PC-3 (cell line): ENCODE results near the gene DNAJC3. TPM values are rescaled to one million over a fixed set of nuclear protein-coding genes. Genes with fewer than 3 reads are reported as not detected.

ENCODE experiments used
- ATAC-seq: fragments of 200-7000 bp; cut with Tn5 transposase; 2 replicates; pipeline ENCODE4 v1.9.1; 2020; ENCODE audit warnings: mild to moderate bottlenecking, moderate library complexity
- BruUV-seq: library from RNA; stranded (reverse); fragments of 400-500 nt; replicated peaks from 2 replicates; lab custom pipeline; 2021; lab: Mats Ljungman, UMichigan
- CTCF ChIA-PET: fragments of 300-600 bp; sonication (Branson Sonifier 250); formaldehyde crosslinking; loops from one replicate; lab custom pipeline; 2022; ENCODE audit warnings: antibody characterized with exemption; lab: Charles Lee
- POLR2A ChIA-PET: fragments of 300-600 bp; sonication (Branson Sonifier 250); formaldehyde crosslinking; loops from one replicate; lab custom pipeline; 2022; ENCODE audit warnings: antibody characterized with exemption; ENCODE audit not compliant: unreplicated experiment; lab: Charles Lee
- DNase-seq: peaks from one replicate; pipeline ENCODE4 v3.0.0-alpha.2; 2015
- H2AFZ ChIP-seq: fragments of 300-600 bp; sonication (generic); 2 replicates; pipeline ENCODE4 v1.6.0; 2016; ENCODE audit warnings: antibody characterized with exemption, low read length
- H3F3A ChIP-seq: fragments of 300-600 bp; sonication (generic); one replicate; pipeline ENCODE4 v1.6.0; 2017; ENCODE audit warnings: antibody characterized with exemption, low read length, control low read depth, mild to moderate bottlenecking; ENCODE audit not compliant: unreplicated experiment
- H3K27ac ChIP-seq: fragments of 300-600 bp; sonication (generic); 2 replicates; pipeline ENCODE4 v1.5.1; 2016; ENCODE audit warnings: mild to moderate bottlenecking, low read length
- H3K27me3 ChIP-seq: fragments of 300-600 bp; sonication (generic); 2 replicates; pipeline ENCODE4 v1.6.1; 2016; ENCODE audit warnings: low read length, mixed read lengths
- H3K36me3 ChIP-seq: fragments of 300-600 bp; sonication (generic); 2 replicates; pipeline ENCODE4 v1.6.1; 2016; ENCODE audit warnings: low read depth, mixed run types, low read length, mixed read lengths
- H3K4me1 ChIP-seq: fragments of 300-600 bp; sonication (generic); 2 replicates; pipeline ENCODE4 v1.5.1; 2016; ENCODE audit warnings: low read length; ENCODE audit not compliant: insufficient read depth
- H3K4me2 ChIP-seq: fragments of 300-600 bp; sonication (generic); 2 replicates; pipeline ENCODE4 v1.6.0; 2016; ENCODE audit warnings: low read length
- H3K4me3 ChIP-seq: fragments of 300-600 bp; sonication (generic); 2 replicates; pipeline ENCODE4 v1.5.1; 2016; ENCODE audit warnings: mild to moderate bottlenecking, low read length, mixed read lengths
- H3K79me2 ChIP-seq: fragments of 300-600 bp; sonication (generic); 2 replicates; pipeline ENCODE4 v1.6.1; 2017; ENCODE audit warnings: low read length, mixed read lengths
- H3K9ac ChIP-seq: fragments of 300-600 bp; sonication (generic); 2 replicates; pipeline ENCODE4 v1.6.0; 2016; ENCODE audit warnings: mild to moderate bottlenecking, low read length
- H3K9me2 ChIP-seq: fragments of 300-600 bp; sonication (generic); replicated peaks from 2 replicates; pipeline ENCODE4 v1.6.1; 2016; ENCODE audit warnings: mixed run types, low read length, mixed read lengths
- H3K9me3 ChIP-seq: fragments of 300-600 bp; sonication (generic); 2 replicates; pipeline ENCODE4 v1.6.1; 2016; ENCODE audit warnings: low read length, mixed read lengths
- H4K20me1 ChIP-seq: fragments of 300-600 bp; sonication (generic); 2 replicates; pipeline ENCODE4 v1.6.1; 2016; ENCODE audit warnings: low read length, mixed read lengths
- CTCF ChIP-seq: fragments of 300-600 bp; sonication (generic); conservative IDR thresholded peaks from 2 replicates; pipeline ENCODE4 v1.5.1; 2017; ENCODE audit warnings: antibody characterized with exemption, low read depth, mild to moderate bottlenecking, low read length
- EZH2 ChIP-seq: fragments of 300-600 bp; sonication (generic); IDR thresholded peaks from one replicate; pipeline ENCODE4 v1.6.1; 2017; ENCODE audit warnings: antibody characterized with exemption, mild to moderate bottlenecking, low read length; ENCODE audit not compliant: unreplicated experiment
- EZH2phosphoT487 ChIP-seq: fragments of 300-600 bp; sonication (generic); IDR thresholded peaks from 2 replicates; pipeline ENCODE4 v1.6.1; 2018; ENCODE audit warnings: mild to moderate bottlenecking, antibody characterized with exemption, low read length, borderline replicate concordance
- intact Hi-C: fragments of 100-400 bp; cut with micrococcal nuclease; formaldehyde crosslinking; loops from 2 replicates; pipeline ENCODE4 v1.9.0; 2023
- total RNA-seq: library from RNA; depleted of rRNA; stranded (reverse); fragments of >200 nt; gene quantifications from 2 replicates; pipeline ENCODE4 v1.2.3, GENCODE V29; 2014

The DNAJC3 gene
- total RNA-seq, 1 experiment from 2014 or later: 20.5 TPM

GRCh38 chr13:95716231-95716630, 39.3 kb downstream of the DNAJC3 start:
- POLR2A ChIA-PET: no interaction called here
- Histone ChIP-seq H3K27me3 (no peaks in the 10 kb centered on the region), H3K4me2 (no peak overlapping the region), H3K4me1 (peaks cover 19% of the 10 kb centered on the region), H3K9ac (no peak overlapping the region), H3K9me3 (no peaks in the 10 kb centered on the region), H3K9me2 (no peaks in the 10 kb centered on the region), H3K79me2 (peaks cover 15% of the 10 kb centered on the region), H3K27ac (no peak overlapping the region), H3K4me3 (no peak overlapping the region), H2AFZ (no peak overlapping the region), H3K36me3 (peaks cover 23% of the 10 kb centered on the region), H3F3A (peaks cover 3% of the 10 kb centered on the region), H4K20me1 (no peaks in the 10 kb centered on the region)
- intact Hi-C loops: no loop called here
- BruUV-seq: no TSS peak
- TF ChIP-seq EZH2phosphoT487 (no peak), CTCF (no peak), EZH2 (no peak)
- CTCF ChIA-PET: no interaction called here
- no peak for DNase-seq
- ATAC-seq: no peak

GRCh38 chr13:95722241-95722640, 45.3 kb downstream of the DNAJC3 start:
- no peak for DNase-seq
- H3K79me2 ChIP-seq: peaks cover 6% of the 10 kb centered on the region; the same call in 1 of the 2 replicates
- ChIA-PET CTCF (no interaction called here), POLR2A (no interaction called here)
- no peaks in the 10 kb centered on the region for H4K20me1 ChIP-seq
- H3K4me2 ChIP-seq: no peak overlapping the region
- no peak overlapping the region for H3K4me3 ChIP-seq
- ATAC-seq: no peak
- no peaks in the 10 kb centered on the region for H3F3A ChIP-seq
- BruUV-seq: no TSS peak
- H2AFZ ChIP-seq: no peak overlapping the region
- H3K36me3 ChIP-seq: no peaks in the 10 kb centered on the region; the same call in 1 of the 2 replicates
- intact Hi-C loops: no loop called here
- no peak overlapping the region for H3K27ac ChIP-seq
- TF ChIP-seq CTCF: no peak
- no peaks in the 10 kb centered on the region for H3K9me3 ChIP-seq
- H3K9me2 ChIP-seq: no peaks in the 10 kb centered on the region
- H3K27me3 ChIP-seq: no peaks in the 10 kb centered on the region
- no peaks in the 10 kb centered on the region for H3K4me1 ChIP-seq
- H3K9ac ChIP-seq: no peak overlapping the region

GRCh38 chr13:95723438-95723837, 46.5 kb downstream of the DNAJC3 start:
- Histone ChIP-seq H3K4me2 (no peak overlapping the region), H4K20me1 (no peaks in the 10 kb centered on the region), H3K9ac (no peak overlapping the region), H3K79me2 (no peaks in the 10 kb centered on the region; the same call in 1 of the 2 replicates), H3K9me2 (no peaks in the 10 kb centered on the region), H3K4me3 (no peak overlapping the region), H3K27ac (no peak overlapping the region), H3K27me3 (no peaks in the 10 kb centered on the region), H2AFZ (no peak overlapping the region), H3K9me3 (no peaks in the 10 kb centered on the region), H3F3A (no peaks in the 10 kb centered on the region), H3K36me3 (no peaks in the 10 kb centered on the region), H3K4me1 (no peaks in the 10 kb centered on the region)
- intact Hi-C loops: no loop called here
- CTCF ChIA-PET: no interaction called here
- TF ChIP-seq EZH2: no peak
- no peak for TF ChIP-seq CTCF
- no peak for TF ChIP-seq EZH2phosphoT487
- DNase-seq (no peak), ATAC-seq (no peak)
- POLR2A ChIA-PET: no interaction called here
- BruUV-seq: no TSS peak
